Epithelial cell of esophagus (primary cell): ENCODE results near the gene RGS16.

Experiments used
- DNase-seq: peaks from one replicate; pipeline ENCODE4 v3.0.0; 2010; ENCODE audit warnings: low read depth
- H3K4me3 ChIP-seq: 2 replicates; pipeline ENCODE4 v1.5.1; 2011; ENCODE audit warnings: mild to moderate bottlenecking, low read length, control low read depth
- CTCF ChIP-seq: IDR thresholded peaks from 2 replicates; pipeline ENCODE4 v1.5.1; 2011; ENCODE audit warnings: low read depth, mild to moderate bottlenecking, low read length, control low read depth, inconsistent platforms; ENCODE audit not compliant: insufficient read depth; ENCODE audit errors: missing control alignments

Gene RGS16

GRCh38 chr1:182586380-182586779 is 17.8 kb downstream of the RGS16 start:
- no peak for DNase-seq
- H3K4me3 ChIP-seq, result no peak overlapping the region
- TF ChIP-seq CTCF, result no peak

- no peak overlapping the region for H3K4me3 ChIP-seq
- no peak for DNase-seq
- no peak for TF ChIP-seq CTCF
Observed at GRCh38 chr1:182584746-182585145, 19.4 kb downstream of the RGS16 start.

GRCh38 chr1:182580736-182581135 is 23.5 kb downstream of the RGS16 start:
- no peak overlapping the region for H3K4me3 ChIP-seq
- TF ChIP-seq CTCF, result no peak
- no peak for DNase-seq

GRCh38 chr1:182575540-182576149 is 28.5 kb downstream of the RGS16 start:
- H3K4me3 ChIP-seq, result no peak overlapping the region
- peak; percentile 82 for DNase-seq
- TF ChIP-seq CTCF, result no peak

- TF ChIP-seq CTCF, result no peak
Observed at GRCh38 chr1:182574156-182574555, 30.0 kb downstream of the RGS16 start.

GRCh38 chr1:182570611-182570970 is 33.6 kb downstream of the RGS16 start:
- DNase-seq, result peak; percentile 31
- H3K4me3 ChIP-seq, result no peak overlapping the region
- no peak for TF ChIP-seq CTCF

More at GRCh38 chr1:182574156-182574555, 30.0 kb downstream of the RGS16 start:
- no peak overlapping the region for H3K4me3 ChIP-seq
- DNase-seq, result no peak

- DNase-seq, result no peak
- no peak for TF ChIP-seq CTCF
- no peak overlapping the region for H3K4me3 ChIP-seq
Observed at GRCh38 chr1:182569939-182570610, 34.1 kb downstream of the RGS16 start.
